SHP77 treated with DMSO at 0.1 percent for 48 hours (cell line): ENCODE results near the gene ISOC1.
A peak's percentile ranks its signal among the peaks of the same experiment; 100 is the strongest.

ENCODE experiments used
- DNase-seq: peaks from one replicate; lab custom pipeline; 2025; lab: John Stamatoyannopoulos, UW

ISOC1 gene

GRCh38 chr5:129094924-129095899 lies 663 bp downstream of the ISOC1 start:
- DNase-seq = peak; percentile 23

- DNase-seq = no peak
Measured at GRCh38 chr5:129096382-129096991, 1.9 kb downstream of the ISOC1 start.

GRCh38 chr5:129097498-129098296 lies 3.1 kb downstream of the ISOC1 start:
- DNase-seq = no peak

DNA sequence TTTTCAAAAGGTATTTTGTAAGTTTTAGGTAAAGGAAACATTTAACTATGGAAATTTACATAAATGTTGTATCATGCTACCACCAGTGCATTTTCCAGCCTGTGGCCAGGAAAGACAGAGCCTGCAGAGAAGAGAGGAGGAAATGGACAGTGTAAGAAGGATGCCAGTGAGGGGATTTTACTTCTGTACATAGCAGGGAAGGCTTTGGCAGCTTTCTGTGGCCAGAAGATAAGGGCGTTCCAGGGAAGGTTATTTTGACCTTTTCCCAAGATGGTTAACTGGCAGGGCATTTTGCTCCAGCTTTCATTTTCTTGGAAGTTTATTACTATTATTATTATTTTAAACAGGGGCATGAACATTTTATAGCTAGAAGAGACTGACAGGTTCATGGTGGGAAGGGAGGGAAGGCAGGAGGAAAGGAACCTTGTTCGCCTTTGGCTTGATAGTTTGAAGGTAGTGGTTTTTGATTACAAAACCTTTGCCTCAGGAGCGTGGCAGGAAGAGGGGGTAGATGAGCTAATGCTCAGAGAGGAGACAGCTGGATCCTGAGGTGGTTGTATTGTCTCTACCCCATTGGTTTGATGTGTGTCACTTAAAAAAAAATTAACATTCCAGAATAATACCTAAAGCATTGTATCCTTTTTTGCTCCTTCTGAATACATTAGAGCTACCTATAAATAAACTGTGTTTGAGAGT lies 4.1 kb downstream of the ISOC1 start:
- no peak for DNase-seq

DNA sequence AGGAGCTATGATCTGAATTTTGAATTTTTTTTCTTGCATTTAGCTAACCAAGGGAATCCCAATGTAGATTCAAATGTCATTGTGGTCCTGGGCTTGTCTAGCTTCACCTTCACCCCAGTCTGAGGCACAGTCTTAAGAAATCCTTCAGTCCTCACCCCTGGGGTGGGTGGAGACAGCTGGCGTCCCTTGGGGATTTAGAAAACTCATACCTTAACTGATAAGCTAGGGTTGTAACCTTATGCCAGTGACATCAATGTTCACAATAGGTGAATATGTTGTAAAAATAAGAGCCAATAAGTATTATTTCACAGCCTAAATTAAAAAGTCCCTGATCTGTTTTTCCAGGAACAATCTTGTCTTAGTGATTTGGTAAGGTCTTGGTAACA lies 4.6 kb downstream of the ISOC1 start:
- DNase-seq = no peak

GRCh38 chr5:129101794-129102193 lies 7.2 kb downstream of the ISOC1 start:
- no peak for DNase-seq

DNA sequence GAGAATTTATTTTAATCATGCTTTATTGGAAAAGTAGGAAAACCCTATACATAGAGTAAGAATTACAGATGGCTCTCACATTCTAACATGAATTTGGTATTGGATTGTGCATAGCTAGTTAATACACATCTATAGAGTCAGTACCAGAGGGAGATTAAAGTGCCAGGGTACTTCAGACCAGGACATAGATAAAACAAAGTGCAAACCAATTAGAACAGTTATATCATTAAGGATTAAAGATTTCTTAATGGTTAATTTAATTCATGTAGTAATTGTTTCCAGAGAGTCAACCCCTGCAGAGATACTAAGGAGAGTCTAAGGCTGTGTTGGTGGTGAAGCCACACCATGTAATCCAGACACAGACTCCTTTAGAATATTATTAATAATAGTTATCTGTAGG lies 8.8 kb downstream of the ISOC1 start:
- DNase-seq = no peak

DNA sequence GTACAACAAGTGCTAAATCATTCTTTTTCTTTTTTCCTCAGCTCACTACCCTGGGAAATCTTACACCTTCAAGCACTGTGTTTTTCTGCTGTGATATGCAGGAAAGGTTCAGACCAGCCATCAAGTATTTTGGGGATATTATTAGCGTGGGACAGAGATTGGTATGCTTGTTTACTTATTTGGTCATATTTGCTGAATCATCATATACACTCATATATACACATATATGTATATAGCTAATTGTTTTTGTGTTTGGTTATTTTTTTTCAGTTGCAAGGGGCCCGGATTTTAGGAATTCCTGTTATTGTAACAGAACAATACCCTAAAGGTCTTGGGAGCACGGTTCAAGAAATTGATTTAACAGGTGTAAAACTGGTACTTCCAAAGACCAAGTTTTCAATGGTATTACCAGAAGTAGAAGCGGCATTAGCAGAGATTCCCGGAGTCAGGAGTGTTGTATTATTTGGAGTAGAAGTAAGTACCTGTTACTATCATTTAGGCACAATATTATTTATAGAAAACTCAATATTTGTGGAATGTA lies 10.4 kb downstream of the ISOC1 start:
- DNase-seq = no peak

DNA sequence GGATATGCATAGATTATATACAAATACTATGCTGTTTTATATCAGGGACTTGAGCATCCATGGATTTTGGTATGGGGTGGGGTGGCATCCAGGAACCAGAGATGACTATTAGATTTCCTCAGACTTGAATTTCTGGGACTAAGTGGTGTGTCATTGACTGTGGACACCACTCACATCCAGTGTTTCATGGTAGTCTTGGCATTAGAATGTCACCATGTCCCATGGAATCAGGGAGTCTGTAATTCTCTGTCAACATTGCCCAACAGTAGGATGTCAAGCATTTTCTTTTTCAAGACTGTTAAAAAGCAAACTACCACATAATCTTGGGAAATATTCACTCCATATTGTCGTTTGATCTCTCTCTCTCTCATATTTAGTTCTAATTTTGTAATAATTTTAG lies 13.1 kb downstream of the ISOC1 start:
- no peak for DNase-seq

GRCh38 chr5:129110742-129111141 lies 16.2 kb downstream of the ISOC1 start:
- DNase-seq = no peak

DNA sequence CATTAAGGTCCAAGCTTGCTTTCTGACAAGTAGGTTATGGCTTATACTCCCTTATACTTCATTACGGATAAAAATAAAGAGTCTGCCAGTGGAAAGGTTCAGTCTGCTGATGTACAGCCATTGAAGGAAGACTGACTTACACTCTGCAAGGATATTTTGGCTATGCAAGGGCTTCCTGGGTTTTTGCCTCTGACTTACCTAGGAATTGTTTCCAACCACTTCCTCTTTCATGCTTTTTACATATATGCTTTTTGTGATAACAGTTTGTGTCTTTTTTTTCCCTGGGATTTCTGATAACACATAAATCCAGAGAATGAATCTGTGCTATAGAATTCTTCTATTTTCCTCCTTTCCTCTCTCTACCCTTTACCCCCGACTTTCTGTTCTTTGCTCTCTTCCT lies 16.8 kb downstream of the ISOC1 start:
- no peak for DNase-seq

DNA sequence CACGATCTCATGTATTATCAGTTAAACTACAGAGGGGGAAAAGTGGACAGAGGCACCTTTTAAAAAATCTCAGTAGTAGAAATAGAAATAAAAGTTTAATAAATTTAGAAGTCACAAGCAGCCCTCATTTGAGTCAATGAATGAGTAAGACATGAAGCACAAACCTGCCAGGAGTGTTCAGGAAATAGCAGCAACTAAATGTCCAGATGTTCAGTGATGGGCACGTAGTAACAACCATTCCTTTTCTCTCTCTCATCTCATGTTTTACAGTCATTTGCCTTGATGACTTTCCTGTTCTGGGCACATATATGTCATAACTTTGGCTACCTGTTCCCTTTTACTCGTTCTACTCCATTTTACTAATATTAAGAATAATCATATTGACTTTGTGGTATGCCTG lies 17.7 kb downstream of the ISOC1 start:
- no peak for DNase-seq

GRCh38 chr5:129113867-129114266 lies 19.3 kb downstream of the ISOC1 start:
- DNase-seq = no peak

GRCh38 chr5:129114539-129115193 lies 20.1 kb downstream of the ISOC1 start:
- no peak for DNase-seq

DNA sequence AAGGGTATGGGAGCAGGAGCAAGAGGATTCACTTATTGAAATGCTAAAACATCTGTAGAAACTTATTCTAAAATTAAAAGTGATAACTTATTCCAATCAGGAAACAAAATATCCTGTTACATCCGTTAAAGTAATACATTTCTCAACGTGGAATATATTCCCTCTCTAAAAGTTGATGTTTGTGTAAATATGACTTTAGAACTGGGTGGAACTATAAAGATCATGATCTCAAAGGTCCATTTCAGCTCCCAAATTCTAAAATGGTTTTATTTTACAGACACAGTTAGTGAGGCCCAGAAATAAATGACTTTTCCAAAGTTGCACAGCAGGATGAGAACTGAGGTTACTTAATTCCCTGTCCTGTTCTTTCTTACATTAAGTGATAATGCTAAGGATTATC lies 21.1 kb downstream of the ISOC1 start:
- DNase-seq = no peak

- no peak for DNase-seq
Measured at GRCh38 chr5:129116797-129117196, 22.2 kb downstream of the ISOC1 start.

- DNase-seq = no peak
Measured at GRCh38 chr5:129118405-129118804, 23.9 kb downstream of the ISOC1 start.

DNA sequence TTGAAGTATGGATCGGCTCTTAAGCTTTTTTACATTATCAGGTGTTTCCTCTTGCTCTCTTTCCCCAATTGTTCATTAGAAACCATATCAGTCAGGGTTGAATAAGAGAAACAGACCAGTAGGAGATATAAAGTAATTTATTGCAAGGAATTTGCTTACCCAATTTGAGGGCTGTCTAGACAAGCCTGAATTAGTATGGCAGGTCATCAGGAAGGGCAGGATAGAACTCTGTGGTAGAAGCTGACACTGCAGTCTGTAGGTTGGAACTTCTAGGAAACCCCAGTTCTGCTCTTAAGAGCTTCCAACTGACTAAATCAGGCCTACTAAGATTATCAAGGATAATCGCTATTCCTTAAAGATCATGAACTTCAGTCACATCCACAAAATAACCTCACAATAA lies 24.3 kb downstream of the ISOC1 start:
- no peak for DNase-seq

GRCh38 chr5:129120158-129120581 lies 25.6 kb downstream of the ISOC1 start:
- no peak for DNase-seq

DNA sequence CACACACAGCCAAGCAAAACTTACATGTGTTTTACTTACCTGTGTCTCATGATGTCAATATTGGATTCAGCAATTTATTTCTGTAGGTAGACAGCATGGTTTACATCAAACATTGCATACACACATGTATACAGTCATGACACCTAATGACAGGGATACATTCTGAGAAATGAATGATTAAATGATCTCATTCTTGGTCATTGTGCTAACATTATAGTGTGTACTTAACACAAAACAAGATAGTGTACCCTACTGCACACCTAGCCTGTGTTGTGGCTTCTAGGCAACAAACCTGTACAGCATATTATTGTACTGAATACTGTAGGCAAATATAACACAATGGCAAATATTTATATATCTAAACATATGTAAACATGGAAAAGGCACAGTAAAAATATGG lies 28.0 kb downstream of the ISOC1 start:
- DNase-seq = no peak

- DNase-seq = no peak
Measured at GRCh38 chr5:129124608-129125007, 30.1 kb downstream of the ISOC1 start.
